ENCODE data around the gene BOC. TPM values are rescaled to one million over a fixed set of nuclear protein-coding genes. Genes with fewer than 3 reads are reported as not detected.

The BOC gene
- total and polyA plus RNA-seq, 2 donors (not counting 3 experiments of a cell fraction or from before 2014, with no cell fraction given): 0.07 TPM; not detected in 1

GRCh38 chr3:113166719-113167492 lies 44.5 kb upstream of the BOC start:
- ChIA-PET POLR2A (no interaction called here), CTCF (interaction anchor here (0.6 kb wide), 1 partner anchor 78 kb away, joined by 3 read pairs; no protein-coding TSS in a partner anchor)
- Histone ChIP-seq H2AFZ (ENCODE audit: low read depth, low read length) (no peak overlapping the region), H3K9ac (replicated peaks; ENCODE audit: extremely low read depth, insufficient read depth, low read length) (no peak overlapping the region), H3K9me3 (replicated peaks; ENCODE audit: control insufficient read depth, insufficient read depth, low read length) (no peaks in the 10 kb centered on the region), H3K4me2 (ENCODE audit: insufficient read depth, low read length) (no peak overlapping the region), H3K27me3 (ENCODE audit: control insufficient read depth in 2 of 2, insufficient read depth in 2 of 2, low read length in 2 of 2) (peaks cover 0 to 7% of the 10 kb centered on the region in 2 experiments), H4K20me1 (replicated peaks; ENCODE audit: control insufficient read depth, extremely low read depth, insufficient read depth, low read length) (no peaks in the 10 kb centered on the region), H3K36me3 (ENCODE audit: control insufficient read depth in 2 of 2, extremely low read depth in 1 of 2, insufficient read depth in 2 of 2, low read length in 2 of 2) (no peaks in the 10 kb centered on the region), H3K9me1 (replicated peaks; ENCODE audit: control insufficient read depth, extremely low read depth, insufficient read depth, low read length) (no peaks in the 10 kb centered on the region), H3K79me2 (ENCODE audit: control insufficient read depth, insufficient read depth, low read length) (no peaks in the 10 kb centered on the region), H3K4me3 (replicated peaks in 1 of 3; ENCODE audit: insufficient read depth in 1 of 3, low read depth in 1 of 3, low read length in 3 of 3) (no peak overlapping the region), H3K4me1 (ENCODE audit: control insufficient read depth, extremely low read depth, insufficient read depth, low read length) (no peaks in the 10 kb centered on the region), H3K27ac (ENCODE audit: insufficient read depth, low read depth, low read length) (no peak overlapping the region)
- DNase-seq (ENCODE audit: low read depth, low spot score): no peak
- TF ChIP-seq GATA2 (IDR thresholded peaks at IDR 0.05; ENCODE audit: insufficient read depth, insufficient read length, low read depth, low read length) (no peak), JUN (IDR thresholded peaks at IDR 0.05; ENCODE audit: borderline replicate concordance, insufficient read depth, insufficient read length, low read depth) (no peak), CTCF (IDR thresholded peaks at IDR 0.05; ENCODE audit: extremely low read depth in 1 of 2, insufficient read depth in 1 of 2, low read depth in 1 of 2, low read length in 2 of 2) (no peak), FOS (IDR thresholded peaks at IDR 0.05; ENCODE audit: borderline replicate concordance, insufficient read depth, low read length) (no peak), POLR2A (IDR thresholded peaks at IDR 0.05; ENCODE audit: low read depth, low read length) (no peak), MYC (IDR thresholded peaks at IDR 0.05; ENCODE audit: low read depth, low read length) (no peak), POLR2AphosphoS5 (IDR thresholded peaks at IDR 0.05; ENCODE audit: insufficient read depth, low read depth, low read length) (no peak), MAX (IDR thresholded peaks at IDR 0.05; ENCODE audit: insufficient read depth, insufficient read length) (no peak), EZH2 (IDR thresholded peaks at IDR 0.05; ENCODE audit: borderline replicate concordance, low read depth, low read length, severe bottlenecking) (no peak)
- BruUV-seq (replicated peaks): no TSS peak
- dilution Hi-C loops (cut with MboI; ENCODE audit: extremely low pct_ligation_motif_present, low sequenced_read_pairs): no loop called here
- FAIRE-seq: no peak
- intact Hi-C loops (cut with micrococcal nuclease): no loop called here

Measured in endothelial cell of umbilical vein (primary cell).